Stimulated activated CD4-positive, alpha-beta T cell treated with anti-CD3 and anti-CD28 coated beads, TNF-alpha, amount 100 ng/mL, for 24 hours (primary cell): ENCODE data around the gene SUGP1.

Source experiments
- DNase-seq, 3 experiments: peaks; one replicate each; pipeline ENCODE4 v3.0.0-alpha.2; 2020; ENCODE audit warnings: low read depth in 3 of 3

Gene SUGP1

DNA sequence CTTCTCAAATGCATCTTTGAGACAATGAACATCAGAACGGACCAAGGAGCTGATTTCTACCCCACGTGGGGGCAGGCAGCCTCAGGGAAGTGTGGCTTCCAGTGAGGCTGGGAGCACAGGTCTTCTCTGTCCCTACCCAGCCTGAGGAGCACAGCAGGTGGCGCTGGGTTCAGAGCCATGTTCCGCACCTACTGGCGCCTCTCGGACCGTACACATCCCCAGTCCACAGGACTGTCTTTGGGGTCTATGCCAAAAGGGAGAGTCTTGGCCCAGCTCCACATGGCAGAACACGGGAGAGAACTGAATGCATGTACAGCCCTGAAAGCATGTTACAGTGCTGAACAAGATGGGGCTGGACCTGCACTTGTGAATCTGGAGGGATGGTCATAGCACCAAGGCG, 22.6 kb downstream of the SUGP1 start:
- DNase-seq, result no peak

GRCh38 chr19:19296953-19297689, 23.2 kb downstream of the SUGP1 start:
- DNase-seq, result no peak

DNA sequence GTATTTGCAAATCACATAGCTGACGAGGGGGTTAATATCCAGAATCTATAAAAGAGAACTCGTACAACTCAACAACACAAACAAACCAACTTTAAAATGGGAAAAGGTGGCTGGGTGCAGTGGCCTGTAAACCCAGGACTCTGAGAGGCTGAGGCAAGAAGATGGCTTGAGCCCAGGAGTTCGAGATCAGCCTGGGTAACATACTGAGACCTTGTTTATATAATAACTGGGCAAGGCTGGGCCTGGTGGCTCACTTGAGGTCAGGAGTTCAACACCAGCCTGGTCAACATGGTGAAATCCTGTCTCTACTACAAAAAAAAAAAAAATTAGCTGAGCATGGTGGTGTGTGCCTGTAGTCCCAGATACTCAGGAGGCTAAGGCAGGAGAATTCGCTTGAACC, 25.4 kb downstream of the SUGP1 start:
- no peak for DNase-seq

- no peak for DNase-seq
Observed at GRCh38 chr19:19292607-19293006, 27.7 kb downstream of the SUGP1 start.

DNA sequence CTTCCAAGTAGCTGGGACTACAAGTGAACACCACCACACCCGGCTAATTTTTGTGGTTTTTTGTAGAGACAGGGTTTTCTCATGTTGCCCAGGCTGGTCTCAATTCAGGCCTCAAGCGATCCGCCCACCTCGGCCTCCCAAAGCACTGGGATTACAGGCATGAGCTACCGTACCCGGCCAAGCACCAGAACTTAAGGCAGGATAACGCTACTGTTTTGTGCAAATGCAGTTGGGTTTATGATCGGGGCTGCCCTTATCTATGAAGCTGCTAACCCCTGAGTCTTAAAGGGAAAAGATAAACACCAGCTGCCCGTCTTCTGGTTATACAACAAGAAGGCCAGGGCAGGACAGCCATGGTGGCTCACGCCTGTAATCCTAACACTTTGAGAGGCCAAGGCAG, 34.6 kb downstream of the SUGP1 start:
- no peak for DNase-seq

DNA sequence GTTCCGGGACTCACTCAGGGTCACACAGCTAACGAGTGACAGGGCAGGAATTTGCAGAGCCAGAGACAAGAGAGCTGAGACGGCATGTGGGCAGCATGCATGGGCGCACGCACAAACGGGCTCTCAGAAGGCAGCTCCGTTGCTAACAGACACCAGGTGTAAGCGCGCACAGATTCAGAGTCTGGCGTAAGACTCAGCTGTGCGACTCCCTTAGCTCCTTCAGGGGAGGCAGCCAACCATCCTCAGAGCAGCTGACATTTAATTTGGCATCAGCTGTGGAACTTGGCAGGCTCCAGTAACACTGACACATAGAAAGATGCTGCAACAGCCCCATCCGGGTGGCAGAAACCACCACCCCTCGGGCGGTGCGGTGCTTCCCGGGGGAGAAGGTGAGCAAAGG, 39.7 kb downstream of the SUGP1 start:
- no peak for DNase-seq

DNA sequence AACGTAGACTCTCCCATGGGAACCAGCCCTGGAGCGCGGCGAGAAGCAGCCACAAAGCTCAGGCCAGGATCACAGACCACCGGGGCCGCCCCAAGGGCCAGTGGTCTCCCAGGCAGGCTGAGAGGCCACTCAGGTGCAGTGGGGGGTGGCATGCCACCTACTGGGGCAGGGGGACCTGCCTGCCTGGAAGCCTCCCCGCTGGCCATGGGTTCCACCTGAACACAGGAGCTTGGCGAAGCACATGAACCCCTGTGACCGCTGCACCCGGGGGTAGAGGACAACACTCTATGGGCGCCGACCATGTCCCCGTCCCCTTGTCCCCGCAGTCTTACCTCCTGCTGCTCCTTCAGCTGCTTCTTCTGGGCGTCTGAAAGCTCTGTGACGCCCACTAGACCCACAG, 40.5 kb downstream of the SUGP1 start:
- DNase-seq, result no peak

DNA sequence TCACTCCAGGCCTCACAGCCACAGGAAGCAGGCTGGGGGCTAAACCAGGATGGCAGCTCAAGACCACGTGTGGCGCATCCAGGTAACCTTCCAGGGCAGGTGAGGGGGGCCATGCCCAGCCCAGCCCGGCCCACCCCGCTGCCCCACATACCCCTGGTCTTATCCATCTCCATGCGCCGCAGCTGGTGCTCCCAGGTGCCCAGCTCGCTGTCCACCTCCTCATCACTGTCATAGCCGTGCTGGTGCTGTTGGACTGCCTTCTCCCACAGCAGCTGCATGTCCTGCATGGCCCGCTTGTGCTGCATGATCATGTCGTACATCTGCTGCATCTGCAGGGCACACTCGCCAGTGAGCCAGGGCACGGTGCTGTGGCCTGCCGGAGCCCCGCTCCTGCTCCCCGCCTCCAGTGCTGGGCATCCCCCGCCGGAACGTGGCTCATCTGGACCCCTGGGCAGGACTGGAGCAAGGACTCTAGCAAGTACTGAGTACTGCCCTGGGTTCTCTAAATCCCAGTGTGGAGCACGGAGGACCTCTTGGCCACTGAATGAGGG, 41.2 kb downstream of the SUGP1 start:
- no peak for DNase-seq

- no peak for DNase-seq
Observed at GRCh38 chr19:19278315-19278714, 42.0 kb downstream of the SUGP1 start.

DNA sequence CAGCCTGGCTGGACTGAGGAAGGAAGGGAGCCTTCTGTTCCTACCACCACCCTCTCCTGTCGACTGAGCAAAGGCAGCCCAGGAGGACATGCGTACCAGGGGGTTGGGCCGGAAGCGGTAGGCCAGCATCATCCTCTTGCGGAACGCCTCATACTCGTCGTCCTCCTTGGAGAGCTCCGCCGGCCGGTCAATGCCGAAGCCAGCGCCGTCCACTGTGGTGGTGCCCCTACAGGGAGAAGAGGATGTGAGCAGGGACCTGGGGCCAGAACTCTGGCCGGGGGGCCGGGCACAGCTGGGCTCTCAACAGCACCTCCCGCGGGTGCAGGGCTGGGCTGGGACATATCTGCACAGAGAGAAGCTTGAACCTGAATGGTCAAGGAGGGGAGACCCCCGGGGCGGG, 43.5 kb downstream of the SUGP1 start:
- DNase-seq, result no peak

GRCh38 chr19:19276386-19276785, 43.9 kb downstream of the SUGP1 start:
- no peak for DNase-seq

GRCh38 chr19:19274716-19275565, 45.4 kb downstream of the SUGP1 start:
- no peak for DNase-seq

GRCh38 chr19:19274146-19274545, 46.2 kb downstream of the SUGP1 start:
- DNase-seq, result no peak

GRCh38 chr19:19271828-19272599, 48.3 kb downstream of the SUGP1 start:
- no peak for DNase-seq

GRCh38 chr19:19270749-19271571, 49.3 kb downstream of the SUGP1 start:
- DNase-seq, result no peak

GRCh38 chr19:19269952-19270694, 50.2 kb downstream of the SUGP1 start:
- DNase-seq, result no peak

DNA sequence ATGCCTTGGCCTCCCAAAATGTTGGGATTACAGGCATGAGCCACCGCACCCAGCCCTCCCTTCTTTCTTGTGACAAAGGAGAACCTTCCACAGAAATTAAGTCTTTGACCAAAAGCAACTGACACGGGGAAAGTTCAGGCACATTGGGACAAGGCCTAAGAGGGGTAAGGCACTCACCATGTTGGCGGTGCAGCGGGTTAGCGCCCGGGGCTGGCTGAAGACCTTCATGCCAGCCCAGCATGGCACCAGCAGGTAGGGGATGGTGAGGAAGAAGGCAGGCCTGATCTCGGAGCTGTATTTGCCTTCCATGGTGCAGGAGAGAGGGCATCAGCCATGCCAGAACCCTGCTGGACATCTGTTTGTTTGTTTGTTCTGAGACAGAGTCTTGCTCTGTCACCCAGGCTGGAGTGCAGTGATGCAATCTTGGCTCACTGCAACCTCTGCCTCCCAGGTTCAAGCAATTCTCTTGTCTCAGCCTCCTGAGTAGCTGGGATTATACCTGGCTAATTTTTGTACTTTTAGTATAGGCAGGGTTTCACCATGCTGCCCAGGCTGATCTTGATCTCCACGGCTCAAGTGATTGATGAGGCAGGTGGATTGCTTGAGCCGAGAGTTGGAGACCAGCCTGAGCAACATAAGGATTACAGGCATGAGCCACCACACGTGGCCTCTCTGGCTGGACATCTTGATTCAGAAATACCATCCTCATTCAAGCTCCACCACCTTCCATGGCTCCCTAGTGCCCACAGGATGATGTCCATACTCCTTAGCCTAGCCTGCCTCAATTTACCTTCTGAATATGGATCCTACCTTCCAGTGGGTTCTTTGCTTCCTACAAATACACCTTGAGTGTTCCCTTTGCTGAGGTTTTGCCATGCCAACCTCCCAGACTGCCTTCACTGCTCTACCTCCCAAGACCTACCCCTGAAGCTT, 51.6 kb downstream of the SUGP1 start:
- DNase-seq, result no peak

GRCh38 chr19:19267305-19267704, 53.0 kb downstream of the SUGP1 start:
- no peak for DNase-seq

DNA sequence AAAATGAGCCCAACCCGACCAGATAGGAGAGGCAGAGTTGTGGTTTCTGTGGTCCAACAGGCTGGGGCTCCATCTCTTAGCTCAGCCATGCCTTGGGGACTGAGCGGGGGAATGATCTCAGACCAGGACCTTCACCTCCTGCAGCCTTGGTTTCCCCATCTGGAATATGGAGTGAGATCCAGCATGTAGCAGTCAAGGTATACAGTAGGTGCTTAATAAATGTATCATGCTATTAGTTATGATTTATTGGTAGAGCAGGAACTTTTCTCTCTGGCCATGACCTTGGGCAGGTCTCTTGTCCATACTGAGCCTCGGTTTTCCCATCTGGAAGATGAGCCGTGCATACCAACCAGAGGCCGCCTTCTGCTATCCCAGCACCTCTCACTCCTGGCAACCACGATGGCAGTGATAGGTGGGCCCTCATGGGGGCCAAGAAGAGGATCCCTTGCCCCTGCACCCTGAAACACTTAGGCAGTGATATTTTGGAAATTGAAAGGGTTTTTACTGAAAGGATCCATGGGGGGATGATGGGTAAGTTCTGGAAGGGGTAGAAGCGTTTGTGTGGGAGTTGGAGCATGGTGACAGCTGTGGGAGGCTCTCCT, 56.3 kb downstream of the SUGP1 start:
- DNase-seq, result no peak
